NCI-H2107 (cell line): Measurements from ENCODE around the gene GON7.
"Not testable (repeated sequence)": the region's sequence is repeated elsewhere in the genome, so short reads cannot be mapped to it uniquely, and the experiment has no call there.

Experiments
- DNase-seq: peaks from one replicate; lab custom pipeline; 2025; lab: John Stamatoyannopoulos, UW

Gene GON7

GRCh38 chr14:93206793-93207467 lies at the start of gene GON7, which contains the start of gene UBR7:
TSS of gene GON7 (minus strand) at chr14:93207065. CDS start at chr14:93207037, 28 bp downstream.
TSS of gene UBR7 (plus strand) at chr14:93207256. CDS start at chr14:93207292, 36 bp downstream.
- DNase-seq, result peak; percentile 99

DNA sequence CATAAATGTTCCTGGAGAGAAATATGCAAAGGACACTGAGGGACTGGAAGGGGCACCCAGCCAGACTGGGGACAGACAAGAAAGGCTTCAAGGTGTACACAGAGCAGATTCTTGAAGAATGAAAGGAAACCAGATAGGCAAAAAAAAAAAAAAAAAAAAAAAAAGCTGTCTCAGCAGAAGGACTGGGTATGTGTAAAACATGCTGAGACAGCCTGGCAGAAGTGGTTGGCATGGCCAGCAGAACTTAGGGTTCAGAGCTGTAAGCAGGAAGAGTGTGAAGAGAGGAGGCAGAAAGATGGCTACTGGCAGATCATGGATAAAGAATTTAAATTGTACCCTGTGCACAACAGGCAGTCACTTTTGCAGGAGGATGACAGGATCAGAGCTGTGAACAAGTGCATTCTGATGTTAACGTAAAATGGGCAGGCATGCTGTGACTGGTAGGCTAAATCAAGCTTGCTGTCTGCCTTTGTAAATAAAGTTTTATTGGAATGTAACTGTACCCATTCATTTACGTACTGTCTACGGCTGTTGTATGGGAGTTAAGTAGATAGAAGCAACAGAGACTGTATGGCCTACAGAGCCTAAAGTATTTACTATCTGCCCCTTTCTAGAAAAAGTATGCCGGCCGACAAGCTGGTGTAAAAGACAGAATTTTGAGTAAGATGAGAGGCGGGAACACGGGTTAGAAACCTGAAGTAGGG lies 42.4 kb upstream of the GON7 start:
- DNase-seq, result no peak

DNA sequence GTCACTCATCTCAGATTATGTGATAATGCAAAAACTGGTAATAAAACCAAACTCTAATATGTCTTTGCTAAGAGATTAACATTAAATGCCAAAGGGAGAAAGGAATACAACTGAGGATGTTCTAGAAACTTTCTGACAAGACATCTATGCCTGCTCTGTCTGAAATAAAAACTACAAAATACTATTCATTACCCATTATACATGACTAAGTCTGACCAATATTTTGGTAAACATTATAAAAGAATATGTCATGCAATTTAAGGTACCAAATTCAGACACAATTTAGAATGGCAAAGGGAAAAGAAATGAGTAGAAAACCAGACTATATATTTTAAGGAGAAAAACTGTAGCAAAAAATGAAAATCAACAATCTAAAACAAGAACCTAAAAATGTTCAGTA lies 39.7 kb upstream of the GON7 start:
- no peak for DNase-seq

GRCh38 chr14:93245764-93246420 lies 39.0 kb upstream of the GON7 start:
- DNase-seq, result no peak

DNA sequence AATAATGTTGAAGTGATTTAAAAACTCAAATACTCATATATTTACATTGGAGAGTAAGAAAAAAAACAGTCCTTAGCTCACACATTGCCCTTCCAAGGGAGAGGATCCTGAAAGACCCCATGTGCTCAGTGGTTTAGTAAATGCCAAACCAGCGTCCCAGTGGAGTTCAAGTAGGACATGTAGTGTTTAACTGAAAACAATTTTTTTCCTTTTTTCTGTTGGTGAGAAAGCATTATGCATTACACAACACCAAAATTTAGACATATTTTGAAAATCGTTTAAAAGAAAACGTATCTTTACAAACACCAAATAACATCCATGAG lies 33.8 kb upstream of the GON7 start:
- no peak for DNase-seq

- DNase-seq, result no peak
Observed at GRCh38 chr14:93239869-93240677, 33.2 kb upstream of the GON7 start.

DNA sequence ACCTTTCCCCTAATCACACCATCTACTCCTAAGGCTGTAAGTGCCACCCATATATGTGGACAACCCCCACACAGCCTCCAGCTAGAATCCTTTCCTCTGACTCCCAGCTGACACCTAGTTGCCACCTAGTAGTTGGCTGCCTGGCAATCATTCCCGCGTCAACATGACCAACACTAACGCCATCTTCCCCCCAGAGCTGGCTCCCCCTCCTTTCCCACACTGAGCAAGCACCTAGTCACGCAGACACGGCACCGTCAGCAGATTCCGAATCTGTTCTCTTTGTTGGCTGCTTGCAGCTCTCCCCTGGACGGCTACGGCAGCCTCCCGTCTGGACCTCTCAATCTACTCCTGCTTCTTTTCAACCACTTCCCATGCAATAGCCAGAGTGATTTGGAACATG lies 27.9 kb upstream of the GON7 start:
- no peak for DNase-seq

DNA sequence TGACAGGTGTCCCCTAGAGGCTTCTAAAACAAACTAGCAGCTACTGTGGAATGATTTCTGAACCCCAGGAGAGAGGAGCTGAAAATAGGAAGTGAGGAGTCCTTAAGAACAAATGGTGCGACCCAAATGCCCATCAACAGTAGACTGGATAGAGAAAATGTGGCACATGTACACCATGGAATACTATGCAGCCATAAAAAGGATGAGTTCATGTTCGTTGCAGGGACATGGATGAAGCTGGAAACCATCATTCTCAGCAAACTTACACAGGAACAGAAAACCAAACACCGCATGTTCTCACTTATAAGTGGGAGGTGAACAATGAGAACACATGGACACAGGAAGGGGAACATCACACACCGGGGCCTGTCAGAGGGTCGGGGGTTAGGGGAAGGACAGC lies 26.2 kb upstream of the GON7 start:
- not testable (repeated sequence) for DNase-seq

GRCh38 chr14:93232159-93232558 lies 25.3 kb upstream of the GON7 start:
- no peak for DNase-seq

- DNase-seq, result peak; percentile 38
Observed at GRCh38 chr14:93231129-93231979, 24.5 kb upstream of the GON7 start.

DNA sequence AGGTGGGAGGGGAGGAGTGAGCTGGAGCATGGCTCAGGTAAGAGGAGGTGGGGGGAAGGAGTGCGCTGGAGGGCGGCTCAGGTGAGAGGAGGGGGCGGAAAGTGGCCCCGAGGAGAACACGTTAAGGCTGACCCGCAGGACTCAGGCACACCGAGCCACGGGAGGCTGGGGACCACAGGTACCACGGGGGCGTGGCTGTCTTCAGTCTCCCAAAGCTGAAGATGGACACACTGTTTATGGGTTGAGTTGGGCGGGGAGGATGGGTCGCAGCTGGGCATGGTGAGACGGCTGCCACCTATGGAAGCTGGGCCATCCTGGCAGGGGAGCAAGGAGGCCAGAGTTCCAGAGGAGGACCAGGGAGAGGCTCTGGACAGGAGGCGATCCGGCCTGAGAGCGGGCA lies 23.7 kb upstream of the GON7 start:
- DNase-seq, result no peak

- no peak for DNase-seq
Observed at GRCh38 chr14:93228550-93228949, 21.7 kb upstream of the GON7 start.

DNA sequence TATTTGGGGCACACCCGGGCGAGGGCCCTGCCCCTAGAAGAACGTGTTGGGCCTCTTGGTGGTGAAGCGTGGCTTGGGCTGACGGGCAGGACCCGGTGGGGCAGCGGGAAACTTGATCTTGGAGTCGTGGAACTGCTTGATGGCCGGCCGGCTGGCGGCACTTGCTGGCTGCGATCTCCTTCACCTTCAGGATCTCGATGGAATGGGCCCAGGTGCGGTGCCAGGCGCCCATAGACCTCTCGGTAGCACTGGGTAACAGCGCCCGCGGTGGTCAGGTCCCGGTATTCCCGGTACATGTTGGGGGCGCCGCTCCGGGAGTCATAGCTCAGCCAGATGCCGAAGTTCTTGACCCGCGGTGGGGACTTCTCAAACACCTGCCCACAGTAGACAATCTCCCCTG lies 16.7 kb upstream of the GON7 start:
- no peak for DNase-seq

- DNase-seq, result no peak
Observed at GRCh38 chr14:93220509-93220908, 13.6 kb upstream of the GON7 start.

GRCh38 chr14:93219103-93219726 lies 12.3 kb upstream of the GON7 start:
- peak; percentile 65 for DNase-seq

DNA sequence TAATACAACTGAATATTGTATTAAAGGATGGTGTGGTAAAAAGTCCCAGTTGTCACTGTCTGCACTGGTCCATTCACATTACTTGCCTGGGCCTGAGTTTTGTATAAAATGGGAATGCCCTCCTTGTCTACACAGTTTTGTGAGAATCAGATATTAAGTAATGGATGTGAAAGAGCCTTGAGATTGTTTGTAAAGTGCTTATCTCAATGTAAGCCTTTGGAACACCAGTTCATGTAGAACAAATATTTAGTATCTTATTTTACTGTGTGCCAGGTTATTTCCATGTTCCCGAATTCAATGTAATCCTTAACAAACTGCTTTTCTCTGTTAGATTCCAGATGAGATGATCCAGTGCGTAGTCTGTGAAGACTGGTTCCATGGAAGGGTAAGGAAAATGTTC lies 7.7 kb upstream of the GON7 start:
- DNase-seq, result no peak

GRCh38 chr14:93212432-93212831 lies 5.6 kb upstream of the GON7 start:
- DNase-seq, result no peak

DNA sequence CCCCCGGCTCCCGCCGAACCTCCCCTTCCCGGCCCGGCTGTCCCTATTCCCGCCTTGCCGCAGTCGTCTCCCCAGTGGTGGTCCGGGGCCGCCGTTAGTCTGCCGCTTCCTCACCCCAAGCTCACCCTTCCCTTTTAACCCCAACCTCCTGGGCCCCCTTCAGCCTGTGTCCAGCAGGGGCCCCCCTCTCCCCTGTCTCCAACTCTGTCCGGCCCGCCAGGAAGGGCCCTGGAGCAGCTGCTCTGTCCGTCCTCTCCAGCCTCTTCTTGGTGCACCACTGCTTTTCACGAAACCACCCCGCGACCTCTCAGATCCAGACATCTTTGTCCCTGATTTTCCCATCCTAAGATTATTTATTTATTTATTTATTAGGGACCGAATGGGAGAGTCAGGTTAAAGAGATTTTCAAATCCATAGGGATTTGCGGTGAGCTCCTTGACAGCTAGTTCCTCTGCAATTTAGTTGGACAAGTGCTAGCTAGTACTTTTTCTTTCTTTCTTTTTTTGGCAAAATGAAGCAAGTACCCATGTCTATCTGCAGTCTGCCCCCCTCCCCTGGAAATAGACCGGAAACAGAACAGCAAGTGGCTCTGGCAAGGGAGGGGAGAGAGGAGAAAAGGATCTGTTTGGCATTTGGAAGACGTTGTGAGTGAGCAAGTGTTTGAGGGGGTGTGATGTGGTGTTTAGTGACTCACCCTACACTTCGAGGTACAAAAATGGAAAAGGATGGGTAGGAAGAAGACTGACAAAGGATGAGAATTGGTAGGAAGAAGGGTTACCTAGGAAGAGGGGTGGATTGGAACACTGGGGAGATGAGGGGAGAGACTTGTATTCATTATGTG lies 823 bp upstream of the GON7 start:
- DNase-seq, result no peak

DNA sequence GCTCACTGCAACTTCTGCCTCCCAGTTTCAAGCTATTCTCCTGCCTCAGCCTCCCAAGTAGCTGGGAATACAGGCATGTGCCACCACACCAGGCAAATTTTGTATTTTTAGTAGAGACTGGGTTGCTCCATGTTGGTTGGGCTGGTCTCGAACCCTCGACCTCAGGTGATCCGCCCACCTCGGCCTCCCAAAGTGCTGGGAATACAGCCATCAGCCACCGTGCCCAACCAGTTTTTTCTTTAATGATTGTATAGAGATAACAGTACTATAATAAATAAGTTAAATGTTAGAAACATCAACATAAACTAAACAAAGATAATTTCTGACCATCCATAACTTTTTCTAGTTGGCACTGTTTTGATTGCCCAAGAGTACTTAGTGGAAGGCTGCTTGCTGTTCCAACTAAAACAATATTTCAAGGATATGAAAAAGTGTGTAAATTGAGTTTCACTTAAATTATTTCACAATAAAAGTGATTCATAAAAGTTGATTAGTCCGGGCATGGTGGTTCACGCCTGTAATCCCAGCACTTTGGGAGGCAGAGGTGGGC lies 5.6 kb downstream of the GON7 start:
- no peak for DNase-seq

DNA sequence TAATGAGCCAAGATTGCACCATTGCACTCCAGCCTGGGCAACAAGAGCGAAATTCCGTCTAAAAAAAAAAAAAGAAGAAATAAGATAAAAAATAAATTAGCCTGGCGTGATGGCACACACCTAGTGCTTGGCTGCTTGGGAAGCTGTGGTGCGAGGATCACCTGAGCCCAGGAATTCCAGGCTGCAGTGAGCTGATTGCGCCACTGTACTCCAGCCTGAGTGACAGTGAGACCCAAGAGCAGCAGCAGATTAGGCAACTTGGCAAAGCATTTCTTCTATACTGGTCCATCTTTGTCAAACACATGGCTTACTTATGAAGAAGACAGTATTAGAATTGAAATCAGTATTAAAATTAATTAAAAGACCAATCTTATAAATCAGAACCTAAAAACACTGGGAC lies 6.3 kb downstream of the GON7 start:
- no peak for DNase-seq
